ENCODE measurements around the gene KIF26B.
"Not testable (repeated sequence)": the region's sequence is repeated elsewhere in the genome, so short reads cannot be mapped to it uniquely, and the experiment has no call there.

KIF26B gene

DNA sequence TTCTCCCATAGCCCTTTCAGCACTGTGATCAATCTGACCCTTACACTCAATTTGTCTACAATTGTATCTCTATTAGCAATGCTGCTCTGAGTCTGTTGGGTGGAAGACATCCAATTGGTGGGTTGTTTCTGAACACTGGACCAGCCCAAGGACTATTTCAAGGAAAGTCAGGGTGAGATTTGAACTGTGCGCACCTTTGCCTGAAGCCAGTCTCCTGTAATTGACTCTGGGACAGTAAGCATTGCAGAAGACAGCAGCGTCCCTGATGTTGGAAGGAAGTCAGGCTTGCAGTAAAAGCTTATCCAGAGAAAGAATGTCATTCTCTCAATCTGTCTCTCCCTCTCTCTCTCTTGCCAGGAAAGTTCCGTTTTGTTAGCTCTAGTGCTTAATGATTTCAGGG lies 233.9 kb downstream of the KIF26B start:
- DNase-seq (ENCODE audit: low read depth) = no peak

DNA sequence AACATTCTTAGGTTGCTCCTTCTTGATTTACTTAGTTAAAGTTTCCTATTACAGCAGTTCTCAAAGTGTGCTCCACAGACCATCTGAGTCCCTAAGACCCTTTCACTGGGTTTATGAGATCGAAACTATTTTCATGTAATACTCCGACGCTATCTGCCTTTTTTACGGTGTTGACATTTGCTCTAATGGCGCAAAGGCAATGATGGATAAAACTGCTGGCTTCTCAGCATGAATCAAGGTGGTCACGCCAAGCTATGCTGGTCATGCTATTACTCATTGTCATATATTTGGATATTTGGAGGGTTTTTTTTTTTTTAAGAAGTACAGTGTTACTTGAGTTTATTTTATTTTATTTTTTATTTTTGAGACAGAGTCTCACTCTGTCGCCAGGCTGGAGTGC lies 235.1 kb downstream of the KIF26B start:
- no peak for DNase-seq (ENCODE audit: low read depth)

GRCh38 chr1:245390975-245391374 lies 236.2 kb downstream of the KIF26B start:
- DNase-seq (ENCODE audit: low read depth) = no peak

GRCh38 chr1:245393694-245394093 lies 238.9 kb downstream of the KIF26B start:
- DNase-seq (ENCODE audit: low read depth) = no peak

- no peak for DNase-seq (ENCODE audit: low read depth)
Observed at GRCh38 chr1:245395680-245396079, 240.9 kb downstream of the KIF26B start.

DNA sequence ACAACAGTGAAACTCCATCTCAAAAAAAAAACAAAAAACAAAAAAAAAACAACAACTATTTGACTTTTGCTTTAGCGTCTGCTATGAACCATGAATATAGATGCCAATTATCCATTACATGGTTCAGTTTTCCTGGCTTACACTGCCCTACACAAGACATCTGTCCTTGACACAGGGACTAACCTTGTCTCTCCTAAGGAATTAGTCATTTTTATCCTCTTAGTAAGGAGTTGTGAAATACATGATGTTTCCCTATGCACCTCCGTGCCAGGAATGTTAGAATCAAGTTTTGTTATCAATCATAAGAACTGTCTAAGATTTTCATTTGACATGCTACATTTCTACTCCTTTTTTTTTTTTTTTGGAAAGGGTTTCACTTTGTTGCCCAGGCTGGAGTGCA lies 241.8 kb downstream of the KIF26B start:
- no peak for DNase-seq (ENCODE audit: low read depth)

DNA sequence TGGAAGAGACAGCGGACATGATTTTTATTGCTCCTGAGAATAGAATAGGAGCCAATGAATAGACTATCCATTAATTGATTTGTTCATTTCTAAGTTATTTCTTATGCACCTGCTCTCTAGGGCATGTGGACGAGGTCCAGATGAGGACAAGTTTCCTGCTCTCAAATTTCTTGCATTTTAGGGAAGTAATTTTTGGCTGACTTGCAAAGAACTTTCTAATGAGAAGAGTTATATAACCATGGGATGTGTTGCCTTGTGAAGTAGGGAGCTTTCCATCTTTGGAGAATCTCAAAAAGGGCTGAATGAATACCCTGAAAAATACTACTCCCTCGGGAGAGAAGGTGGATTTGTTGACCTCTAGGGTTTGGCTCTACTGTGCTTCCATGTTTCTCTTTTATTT lies 243.0 kb downstream of the KIF26B start:
- no peak for DNase-seq (ENCODE audit: low read depth)

DNA sequence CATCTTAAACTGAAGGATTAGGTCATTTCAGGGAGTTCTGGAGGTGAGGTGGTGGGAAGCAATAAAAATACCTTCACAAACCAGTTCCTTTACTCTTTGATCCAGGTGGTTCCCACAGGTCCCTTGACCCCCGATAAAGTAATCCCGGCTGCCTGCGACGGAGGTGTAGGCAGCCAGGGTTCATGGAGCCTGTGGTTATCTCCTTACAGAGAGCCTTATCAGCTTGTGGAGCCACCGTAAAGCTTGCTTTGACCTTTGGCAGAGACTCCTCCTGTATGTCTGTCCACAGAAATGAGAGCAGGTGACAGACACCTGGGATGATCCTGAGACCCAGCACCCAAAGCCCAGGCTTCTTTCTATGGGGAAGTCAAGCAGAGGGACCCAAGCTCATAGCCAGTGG lies 243.4 kb downstream of the KIF26B start:
- DNase-seq (ENCODE audit: low read depth) = no peak

DNA sequence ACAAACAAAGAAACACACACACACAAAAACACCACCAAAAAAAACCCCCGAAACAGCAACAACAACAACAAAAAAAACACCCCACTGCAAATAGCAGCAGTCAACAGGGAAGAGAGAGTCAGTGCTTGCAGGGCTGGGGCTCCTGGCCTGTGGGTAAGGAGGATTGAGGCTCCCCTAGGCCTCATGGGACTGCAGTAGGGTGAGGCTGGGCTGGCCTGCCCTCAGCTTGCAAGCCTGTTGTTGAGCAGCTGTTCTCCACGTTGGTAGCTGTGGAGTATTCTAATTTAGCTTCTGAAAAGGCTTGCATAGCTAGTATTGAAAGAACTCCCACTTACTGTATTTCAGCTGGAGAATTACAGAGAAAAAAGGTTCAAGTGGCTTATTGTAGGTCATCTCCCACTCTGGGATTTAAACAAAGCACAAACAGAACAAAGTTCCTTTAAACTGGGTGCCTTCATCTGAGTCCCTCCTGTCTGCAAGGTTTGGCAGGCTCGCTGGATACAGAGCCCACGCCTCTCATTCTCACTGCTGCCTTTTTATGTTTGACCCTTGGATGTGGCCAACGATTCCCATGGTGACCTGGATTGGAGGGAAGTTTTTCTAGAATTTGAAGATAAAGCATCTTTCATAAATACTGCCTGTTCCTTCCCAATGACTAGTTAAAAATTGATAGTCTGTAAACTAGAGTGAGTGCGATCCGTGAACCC lies 247.2 kb downstream of the KIF26B start:
- no peak for DNase-seq (ENCODE audit: low read depth)

GRCh38 chr1:245402998-245403397 lies 248.2 kb downstream of the KIF26B start:
- not testable (repeated sequence) for DNase-seq (ENCODE audit: low read depth)

GRCh38 chr1:245404527-245404926 lies 249.7 kb downstream of the KIF26B start:
- DNase-seq (ENCODE audit: low read depth) = no peak

DNA sequence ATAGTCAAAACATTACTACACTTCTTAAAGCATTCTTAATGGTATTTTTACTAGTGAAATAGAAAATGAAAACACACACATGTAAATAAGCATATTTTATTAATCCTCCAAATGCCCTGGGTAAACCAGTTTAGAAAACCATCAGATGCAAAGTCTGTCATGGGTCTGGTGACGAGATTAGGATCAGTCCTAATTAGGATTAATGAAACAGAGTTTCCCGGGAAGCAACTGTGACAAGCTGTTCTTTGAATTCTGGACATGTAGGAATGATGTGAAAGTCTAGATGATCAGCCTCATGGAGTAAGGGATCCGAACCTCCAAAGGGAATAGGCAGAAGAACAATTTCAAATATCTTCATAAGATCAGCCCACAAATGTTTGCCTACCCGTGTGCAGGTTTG lies 250.2 kb downstream of the KIF26B start:
- DNase-seq (ENCODE audit: low read depth) = no peak

- DNase-seq (ENCODE audit: low read depth) = no peak
Observed at GRCh38 chr1:245406426-245406825, 251.6 kb downstream of the KIF26B start.

GRCh38 chr1:245407983-245408382 lies 253.2 kb downstream of the KIF26B start:
- DNase-seq (ENCODE audit: low read depth) = no peak

DNA sequence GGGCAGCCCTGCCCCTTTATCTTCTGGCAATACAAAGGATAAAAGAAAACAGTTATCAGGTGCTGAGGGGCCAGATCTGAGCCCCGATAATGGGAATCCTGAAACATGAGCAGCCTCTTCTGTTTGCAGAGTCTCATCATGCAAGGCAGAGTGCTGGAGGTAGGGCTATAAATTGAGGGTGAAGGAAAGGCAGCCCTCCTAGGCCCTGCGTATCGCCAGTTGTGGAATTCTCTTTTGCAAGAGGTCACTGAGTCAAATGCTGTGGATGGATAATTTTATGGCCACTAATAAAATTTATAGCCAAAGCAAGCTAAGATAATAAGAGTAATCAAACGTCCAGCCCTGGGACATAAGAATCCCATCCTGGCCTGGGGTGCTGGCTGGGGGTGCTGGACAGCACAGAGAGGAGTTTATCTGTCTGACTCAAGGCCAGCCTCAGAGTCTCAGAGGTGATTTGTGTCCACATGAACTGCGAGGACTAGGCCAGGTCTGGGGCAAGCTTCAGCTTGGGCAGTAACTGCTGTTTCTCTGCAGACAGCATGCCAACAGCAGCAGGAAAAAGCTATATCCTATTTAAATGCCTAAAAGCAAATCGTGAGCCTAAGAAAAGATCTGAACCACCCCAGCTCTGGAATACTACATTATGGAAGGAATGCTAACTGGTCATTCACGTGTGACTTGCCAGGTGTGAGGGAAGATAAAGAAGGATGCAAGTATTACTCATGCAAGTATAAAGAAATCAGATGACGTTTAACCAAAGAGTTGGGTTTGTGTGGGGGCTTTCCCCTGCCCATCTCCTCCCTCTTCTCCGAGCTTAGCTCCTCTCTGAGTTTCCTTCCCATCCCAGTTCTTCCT lies 254.8 kb downstream of the KIF26B start:
- DNase-seq (ENCODE audit: low read depth) = no peak

DNA sequence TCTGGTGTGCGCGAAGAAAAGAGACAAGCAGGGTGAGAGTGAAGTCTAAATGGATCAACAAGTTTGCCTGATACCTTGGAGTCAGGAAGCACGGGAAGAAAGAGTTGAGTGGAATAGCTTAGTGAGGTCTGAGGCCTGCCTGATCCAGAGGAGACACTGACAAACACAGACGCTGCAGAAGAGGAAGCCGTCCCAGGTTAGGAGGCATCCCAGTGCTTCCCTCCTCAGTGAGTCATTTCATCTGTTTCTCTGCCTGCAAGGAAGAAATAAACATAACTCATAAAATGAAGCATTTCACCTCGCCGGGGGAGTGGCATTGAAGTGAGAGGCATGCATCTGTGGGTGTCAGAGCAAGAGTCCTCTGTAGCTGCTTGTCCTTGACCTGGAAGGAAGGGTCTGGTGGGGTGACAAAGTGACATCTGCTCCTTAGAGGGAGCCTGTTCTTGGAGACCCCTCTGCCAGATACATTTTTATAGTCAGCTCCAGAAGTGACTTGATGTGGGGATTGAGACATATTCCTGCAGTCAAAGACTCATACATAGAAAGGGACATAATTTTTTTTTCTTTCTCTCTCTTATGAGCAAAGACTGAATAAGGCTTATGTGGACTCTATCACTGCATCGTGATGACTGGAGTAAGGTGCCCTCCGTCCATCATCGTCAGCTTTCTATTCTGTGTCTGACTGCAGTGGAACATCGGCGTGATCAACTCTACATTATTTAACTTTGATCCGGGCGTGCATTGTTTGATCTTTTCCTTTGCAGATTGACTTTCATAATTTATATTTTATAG lies 256.7 kb downstream of the KIF26B start:
- no peak for DNase-seq (ENCODE audit: low read depth)

DNA sequence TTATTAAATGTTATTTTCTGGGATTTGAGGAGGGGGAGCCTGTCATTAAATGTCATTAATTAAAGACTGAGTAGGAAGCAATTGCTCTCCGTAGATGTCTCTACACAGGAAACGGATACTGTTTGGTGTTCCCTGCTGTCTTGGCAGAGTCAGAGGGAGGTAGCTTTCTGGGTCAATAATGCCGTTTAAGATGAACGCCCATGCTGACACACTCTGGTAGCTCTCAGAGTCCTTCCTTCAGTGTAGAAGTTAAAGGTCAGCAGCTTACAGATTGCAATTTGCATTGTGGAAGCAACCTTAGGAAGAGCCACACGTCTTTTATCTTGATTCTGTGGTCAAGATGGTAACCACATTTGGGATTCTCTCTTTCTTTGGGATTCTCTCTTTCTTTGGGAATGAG lies 257.5 kb downstream of the KIF26B start:
- DNase-seq (ENCODE audit: low read depth) = no peak

- DNase-seq (ENCODE audit: low read depth) = no peak
Observed at GRCh38 chr1:245416781-245417180, 262.0 kb downstream of the KIF26B start.

DNA sequence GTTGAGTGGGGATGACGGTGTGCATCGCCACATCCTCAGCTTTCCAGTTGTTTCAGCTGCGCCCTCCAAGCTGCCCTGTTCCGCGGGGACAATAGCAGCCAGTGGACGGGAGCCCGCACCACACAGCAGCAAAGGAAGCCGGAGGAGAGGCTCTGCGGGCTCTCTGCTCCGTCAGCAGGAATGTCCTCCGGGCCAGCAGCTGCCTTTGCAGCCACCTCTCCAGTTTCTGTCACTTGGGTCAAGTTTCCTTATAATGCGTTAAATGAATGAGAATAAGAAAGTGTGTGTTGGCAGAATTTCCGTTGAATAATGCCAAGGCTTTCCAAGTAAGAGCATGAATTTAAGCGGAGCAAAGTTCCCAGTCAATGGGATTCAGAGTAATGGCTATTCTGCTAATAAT lies 263.3 kb downstream of the KIF26B start:
- no peak for DNase-seq (ENCODE audit: low read depth)

DNA sequence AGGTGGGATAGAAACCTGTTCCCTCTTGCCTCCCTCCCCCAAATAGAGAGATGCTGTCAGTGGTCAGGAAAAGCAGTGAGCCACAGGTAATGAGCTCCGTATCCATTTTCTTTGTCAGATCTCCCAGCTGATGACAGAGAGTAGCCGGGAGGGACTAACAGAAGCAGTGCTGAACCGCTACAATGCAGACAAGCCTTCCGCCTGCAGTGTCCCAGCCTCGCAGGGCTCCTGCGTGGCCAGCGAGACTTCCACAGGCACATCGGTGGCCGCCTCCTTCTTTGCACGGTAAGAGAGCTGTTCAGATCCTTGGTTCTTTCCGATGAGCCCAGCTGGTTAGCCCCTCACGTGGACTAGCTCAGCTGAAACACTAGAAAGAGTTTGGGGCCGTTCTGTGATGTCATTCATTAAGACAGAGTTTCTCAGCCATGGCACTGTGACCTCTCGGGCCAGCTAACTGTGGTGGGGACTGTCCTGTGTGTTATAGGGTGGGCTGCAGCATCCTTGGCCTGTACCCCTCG lies 264.7 kb downstream of the KIF26B start:
- no peak for DNase-seq (ENCODE audit: low read depth)

DNA sequence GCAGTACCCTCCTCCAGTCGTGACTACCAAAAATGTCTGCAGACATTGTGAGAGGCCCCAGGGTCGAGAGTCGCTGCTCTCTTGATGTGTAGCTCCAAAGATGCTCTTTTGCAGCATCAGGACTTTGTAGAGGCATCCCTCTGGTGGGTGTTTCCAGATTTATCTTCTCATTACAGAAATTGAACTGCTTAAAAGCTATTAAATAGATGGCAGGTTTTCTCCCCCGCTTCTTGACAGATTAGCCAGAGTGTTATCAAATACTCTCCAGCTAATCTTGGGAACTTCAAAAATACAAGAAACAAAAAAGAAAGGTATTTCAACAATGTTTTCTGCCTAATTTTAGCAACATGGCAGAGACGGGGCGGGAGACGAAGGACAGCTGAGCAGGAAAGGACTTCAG lies 265.2 kb downstream of the KIF26B start:
- no peak for DNase-seq (ENCODE audit: low read depth)

GRCh38 chr1:245420926-245421325 lies 266.1 kb downstream of the KIF26B start:
- no peak for DNase-seq (ENCODE audit: low read depth)

DNA sequence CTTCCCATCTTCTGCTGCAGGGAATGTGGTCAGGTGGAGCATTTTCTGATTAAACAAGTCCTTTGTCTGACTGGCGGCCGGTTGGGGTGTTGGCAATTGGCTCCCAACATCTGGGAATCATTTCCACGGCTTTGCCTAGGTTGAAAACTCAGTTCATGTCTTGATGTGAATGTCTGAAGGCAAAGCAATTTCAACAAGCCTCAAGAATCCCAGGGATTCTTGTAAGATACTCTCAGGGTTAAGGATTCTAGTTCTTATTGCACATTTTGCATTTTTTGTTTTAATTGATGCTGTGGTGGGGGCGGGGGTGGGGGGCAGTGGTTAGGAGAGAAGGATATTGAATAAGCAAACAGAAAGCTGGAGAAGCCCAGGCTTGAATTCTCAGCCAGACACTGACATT lies 273.9 kb downstream of the KIF26B start:
- no peak for DNase-seq (ENCODE audit: low read depth)

Measured in activated T-helper 1 cell treated with Interleukin-2 at 50 U/mL for 16 hours (primary cell).